ENCODE results near the gene FOXQ1. TPM values are rescaled to one million over a fixed set of nuclear protein-coding genes. Genes with fewer than 3 reads are reported as not detected.
"Not testable (repeated sequence)": the region's sequence is repeated elsewhere in the genome, so short reads cannot be mapped to it uniquely, and the experiment has no call there.

Gene FOXQ1
- polyA plus RNA-seq, 10 donors: 0.05 to 0.86 (median 0.12) TPM; not detected in 5

- DNase-seq: peak in 2 of 3 donors; percentile 53 to 72
Observed at GRCh38 chr6:1321738-1322137, 9.8 kb downstream of the FOXQ1 start.

GRCh38 chr6:1322156-1322555 lies 10.3 kb downstream of the FOXQ1 start:
- peak in 1 of 3 donors; percentile 45 for DNase-seq

- DNase-seq: peak in 1 of 3 donors; percentile 57
Observed at GRCh38 chr6:1322696-1323219, 10.9 kb downstream of the FOXQ1 start.

- peak in 1 of 3 donors; percentile 47 for DNase-seq
Observed at GRCh38 chr6:1324936-1325335, 13.0 kb downstream of the FOXQ1 start.

- DNase-seq: peak in 2 of 3 donors; percentile 62 to 91
Observed at GRCh38 chr6:1325461-1326309, 13.8 kb downstream of the FOXQ1 start.

GRCh38 chr6:1326535-1327121 lies 14.7 kb downstream of the FOXQ1 start:
- no peak for DNase-seq

- DNase-seq: no peak
Observed at GRCh38 chr6:1327630-1328029, 15.7 kb downstream of the FOXQ1 start.

- DNase-seq: no peak
Observed at GRCh38 chr6:1328129-1328800, 16.4 kb downstream of the FOXQ1 start.

- no peak for DNase-seq
Observed at GRCh38 chr6:1329708-1330107, 17.8 kb downstream of the FOXQ1 start.

GRCh38 chr6:1334684-1335083 lies 22.8 kb downstream of the FOXQ1 start:
- DNase-seq: peak in 1 of 3 donors; percentile 47

GRCh38 chr6:1335367-1336037 lies 23.6 kb downstream of the FOXQ1 start:
- peak in 2 of 3 donors; percentile 45 to 52 for DNase-seq

- DNase-seq: no peak
Observed at GRCh38 chr6:1336246-1336843, 24.4 kb downstream of the FOXQ1 start.

- DNase-seq: peak in 1 of 3 donors; percentile 52
Observed at GRCh38 chr6:1337791-1338190, 25.9 kb downstream of the FOXQ1 start.

GRCh38 chr6:1346101-1346500 lies 34.2 kb downstream of the FOXQ1 start:
- DNase-seq: no peak

- no peak for DNase-seq
Observed at GRCh38 chr6:1346558-1347091, 34.7 kb downstream of the FOXQ1 start.

GRCh38 chr6:1347161-1347560 lies 35.3 kb downstream of the FOXQ1 start:
- DNase-seq: no peak

- DNase-seq: peak; percentile 68 to 93 (median 83)
Observed at GRCh38 chr6:1348675-1349074, 36.8 kb downstream of the FOXQ1 start.

GRCh38 chr6:1349655-1350054 lies 37.8 kb downstream of the FOXQ1 start:
- DNase-seq: no peak

GRCh38 chr6:1351381-1352008 lies 39.6 kb downstream of the FOXQ1 start:
- DNase-seq: no peak

- not testable (repeated sequence) for DNase-seq
Observed at GRCh38 chr6:1355068-1355467, 43.2 kb downstream of the FOXQ1 start.

GRCh38 chr6:1361717-1362116 lies 49.8 kb downstream of the FOXQ1 start:
- DNase-seq: not testable (repeated sequence)
